ENCODE measurements around the gene MORC2.

The MORC2 gene

GRCh38 chr22:30906411-30906810, 62.2 kb downstream of the MORC2 start:
- Histone ChIP-seq H3K79me2 (ENCODE audit: insufficient read depth, low read length) (no peaks in the 10 kb centered on the region), H2AFZ (ENCODE audit: low read length) (no peak overlapping the region), H3K4me3 (ENCODE audit: low read depth, low read length, poor library complexity, severe bottlenecking) (no peak overlapping the region), H3K27me3 (ENCODE audit: insufficient read depth, low read length) (no peaks in the 10 kb centered on the region), H3K9me3 (ENCODE audit: low read length) (no peaks in the 10 kb centered on the region), H3K9me2 (ENCODE audit: low read depth, low read length) (no peaks in the 10 kb centered on the region), H3F3A (ENCODE audit: insufficient read depth, low read length) (no peaks in the 10 kb centered on the region), H3K36me3 (ENCODE audit: insufficient read depth, low read length) (no peaks in the 10 kb centered on the region), H4K20me1 (ENCODE audit: insufficient read depth, low read length) (no peaks in the 10 kb centered on the region), H3K4me2 (ENCODE audit: low read length) (no peak overlapping the region), H3K4me1 (ENCODE audit: insufficient read depth, low read length, severe bottlenecking) (peaks cover 5% of the 10 kb centered on the region), H3K9ac (ENCODE audit: low read length) (no peak overlapping the region), H3K27ac (ENCODE audit: low read depth, low read length, poor library complexity, severe bottlenecking) (no peak overlapping the region)
- TF ChIP-seq EZH2 (IDR thresholded peaks at IDR 0.05; ENCODE audit: borderline replicate concordance, low read length) (no peak), CTCF (IDR thresholded peaks at IDR 0.05; ENCODE audit: low read length) (no peak)

GRCh38 chr22:30905696-30906341, 62.8 kb downstream of the MORC2 start:
- Histone ChIP-seq H3K9ac (ENCODE audit: low read length) (no peak overlapping the region), H3K4me1 (ENCODE audit: insufficient read depth, low read length, severe bottlenecking) (peaks cover 5% of the 10 kb centered on the region), H3K79me2 (ENCODE audit: insufficient read depth, low read length) (no peaks in the 10 kb centered on the region), H4K20me1 (ENCODE audit: insufficient read depth, low read length) (no peaks in the 10 kb centered on the region), H3K27ac (ENCODE audit: low read depth, low read length, poor library complexity, severe bottlenecking) (no peak overlapping the region), H2AFZ (ENCODE audit: low read length) (no peak overlapping the region), H3K9me2 (ENCODE audit: low read depth, low read length) (no peaks in the 10 kb centered on the region), H3K36me3 (ENCODE audit: insufficient read depth, low read length) (no peaks in the 10 kb centered on the region), H3K27me3 (ENCODE audit: insufficient read depth, low read length) (no peaks in the 10 kb centered on the region), H3K4me3 (ENCODE audit: low read depth, low read length, poor library complexity, severe bottlenecking) (no peak overlapping the region), H3F3A (ENCODE audit: insufficient read depth, low read length) (no peaks in the 10 kb centered on the region), H3K9me3 (ENCODE audit: low read length) (no peaks in the 10 kb centered on the region), H3K4me2 (ENCODE audit: low read length) (no peak overlapping the region)
- TF ChIP-seq CTCF (IDR thresholded peaks at IDR 0.05; ENCODE audit: low read length) (no peak), EZH2 (IDR thresholded peaks at IDR 0.05; ENCODE audit: borderline replicate concordance, low read length) (no peak)

GRCh38 chr22:30903876-30904460, 64.6 kb downstream of the MORC2 start:
- Histone ChIP-seq H3K27ac (ENCODE audit: low read depth, low read length, poor library complexity, severe bottlenecking) (no peak overlapping the region), H3K4me1 (ENCODE audit: insufficient read depth, low read length, severe bottlenecking) (peaks cover 5% of the 10 kb centered on the region), H3K9me3 (ENCODE audit: low read length) (no peaks in the 10 kb centered on the region), H3K4me3 (ENCODE audit: low read depth, low read length, poor library complexity, severe bottlenecking) (no peak overlapping the region), H4K20me1 (ENCODE audit: insufficient read depth, low read length) (no peaks in the 10 kb centered on the region), H3F3A (ENCODE audit: insufficient read depth, low read length) (no peaks in the 10 kb centered on the region), H3K9ac (ENCODE audit: low read length) (no peak overlapping the region), H3K27me3 (ENCODE audit: insufficient read depth, low read length) (no peaks in the 10 kb centered on the region), H3K36me3 (ENCODE audit: insufficient read depth, low read length) (no peaks in the 10 kb centered on the region), H3K9me2 (ENCODE audit: low read depth, low read length) (no peaks in the 10 kb centered on the region), H2AFZ (ENCODE audit: low read length) (no peak overlapping the region), H3K4me2 (ENCODE audit: low read length) (no peak overlapping the region), H3K79me2 (ENCODE audit: insufficient read depth, low read length) (no peaks in the 10 kb centered on the region)
- no peak for TF ChIP-seq CTCF (IDR thresholded peaks at IDR 0.05; ENCODE audit: low read length)
- no peak for TF ChIP-seq EZH2 (IDR thresholded peaks at IDR 0.05; ENCODE audit: borderline replicate concordance, low read length)

All from OCI-LY1 (cell line).